Smooth muscle cell (in vitro differentiated cells): ENCODE measurements around the gene RNASE1. TPM values are rescaled to one million over a fixed set of nuclear protein-coding genes. Genes with fewer than 3 reads are reported as not detected.

Source experiments
- DNase-seq: peaks from one replicate; lab custom pipeline; 2025; ENCODE audit not compliant: unreplicated experiment; lab: John Stamatoyannopoulos, UW
- H2AFZ ChIP-seq: fragments of 200-600 bp; sonication (generic); 2 replicates; pipeline ENCODE4 v1.6.0; 2016; ENCODE audit warnings: antibody characterized with exemption, low read depth, mild to moderate bottlenecking
- H3F3A ChIP-seq: fragments of 200-600 bp; sonication (generic); 2 replicates; pipeline ENCODE4 v1.6.0; 2017; ENCODE audit warnings: antibody characterized with exemption, low read depth
- H3K27ac ChIP-seq: fragments of 200-600 bp; sonication (generic); 2 replicates; pipeline ENCODE4 v1.5.1; 2016; ENCODE audit warnings: low read depth, mild to moderate bottlenecking
- H3K27me3 ChIP-seq: fragments of 200-600 bp; sonication (generic); 2 replicates; pipeline ENCODE4 v1.6.1; 2016; ENCODE audit warnings: low read depth, mild to moderate bottlenecking
- H3K36me3 ChIP-seq: fragments of 200-600 bp; sonication (generic); 2 replicates; pipeline ENCODE4 v1.5.1; 2016; ENCODE audit warnings: low read depth
- H3K4me1 ChIP-seq: fragments of 200-600 bp; sonication (generic); 2 replicates; pipeline ENCODE4 v1.5.1; 2016; ENCODE audit warnings: low read depth
- H3K4me2 ChIP-seq: fragments of 200-600 bp; sonication (generic); 2 replicates; pipeline ENCODE4 v1.6.0; 2016; ENCODE audit warnings: mild to moderate bottlenecking
- H3K4me3 ChIP-seq: fragments of 200-600 bp; sonication (generic); 2 replicates; pipeline ENCODE4 v1.5.1; 2016; ENCODE audit warnings: mild to moderate bottlenecking
- H3K79me2 ChIP-seq: fragments of 200-600 bp; sonication (generic); 2 replicates; pipeline ENCODE4 v1.6.0; 2016; ENCODE audit warnings: low read depth, mild to moderate bottlenecking
- H3K9ac ChIP-seq: fragments of 200-600 bp; sonication (generic); 2 replicates; pipeline ENCODE4 v1.6.0; 2016; ENCODE audit warnings: low read depth
- H3K9me3 ChIP-seq: fragments of 200-600 bp; sonication (generic); replicated peaks from 2 replicates; pipeline ENCODE4 v1.5.1; 2016; ENCODE audit warnings: low read depth
- H4K20me1 ChIP-seq: fragments of 200-600 bp; sonication (generic); 2 replicates; pipeline ENCODE4 v1.6.0; 2016; ENCODE audit warnings: low read depth
- CTCF ChIP-seq: fragments of 200-600 bp; sonication (generic); IDR thresholded peaks from 2 replicates; pipeline ENCODE4 v1.5.1; 2017; ENCODE audit warnings: borderline replicate concordance, mild to moderate bottlenecking, antibody characterized with exemption; ENCODE audit not compliant: insufficient read depth, poor library complexity, severe bottlenecking
- WGBS: methylation state at CpG from one replicate; pipeline ENCODE4 v1.1.7; 2016; ENCODE audit warnings: low lambda C conversion rate; 5-methylcytosine and 5-hydroxymethylcytosine counted together
- polyA plus RNA-seq: library from polyadenylated mRNA; unstranded; fragments of >200 nt; fragmentation: Nextera tagmentation; extraction: Ambion mirVana; gene quantifications from 2 replicates; pipeline ENCODE4 v1.2.1, GENCODE V29; 2016
- total RNA-seq: library from RNA; depleted of rRNA; stranded (reverse); fragments of >200 nt; gene quantifications from 2 replicates; pipeline ENCODE4 v1.2.3, GENCODE V29; 2014

The RNASE1 gene
- total and polyA plus RNA-seq, 2 experiments from 2014 or later = 4.0 to 6.9 TPM

GRCh38 chr14:20807304-20808161, 4.9 kb upstream of the RNASE1 start:
- Histone ChIP-seq H3K4me2 (no peak overlapping the region), H3K79me2 (no peaks in the 10 kb centered on the region), H3K9ac (no peak overlapping the region), H3K27ac (no peak overlapping the region), H2AFZ (no peak overlapping the region), H3F3A (peaks cover 3% of the 10 kb centered on the region), H3K9me3 (no peaks in the 10 kb centered on the region), H4K20me1 (no peaks in the 10 kb centered on the region), H3K4me3 (no peak overlapping the region), H3K4me1 (no peaks in the 10 kb centered on the region), H3K27me3 (no peaks in the 10 kb centered on the region), H3K36me3 (no peaks in the 10 kb centered on the region)
- no peak for DNase-seq
- 50% methylated on average over 6 of the region's 6 CpGs for WGBS
- no peak for TF ChIP-seq CTCF

- no peaks in the 10 kb centered on the region for H4K20me1 ChIP-seq
- no peaks in the 10 kb centered on the region for H3K9me3 ChIP-seq
- H3F3A ChIP-seq = peaks cover 8% of the 10 kb centered on the region
- no peak for DNase-seq
- no peaks in the 10 kb centered on the region for H3K79me2 ChIP-seq
- no peaks in the 10 kb centered on the region for H3K4me1 ChIP-seq
- 96% methylated on average over 6 of the region's 6 CpGs for WGBS
- no peak overlapping the region for H2AFZ ChIP-seq
- H3K9ac ChIP-seq = no peak overlapping the region
- H3K4me2 ChIP-seq = no peak overlapping the region
- TF ChIP-seq CTCF = no peak
- no peak overlapping the region for H3K4me3 ChIP-seq
- no peaks in the 10 kb centered on the region for H3K27me3 ChIP-seq
- no peaks in the 10 kb centered on the region for H3K36me3 ChIP-seq
- H3K27ac ChIP-seq = no peak overlapping the region
These were observed 2.8 kb upstream of the RNASE1 start for GRCh38 chr14:20805485-20805884.

GRCh38 chr14:20803223-20803622, 579 bp upstream of the RNASE1 start:
- Histone ChIP-seq H3K9me3 (no peaks in the 10 kb centered on the region), H3K4me3 (no peak overlapping the region), H2AFZ (no peak overlapping the region), H3K4me1 (peaks cover 13% of the 10 kb centered on the region), H3K4me2 (no peak overlapping the region), H3K9ac (no peak overlapping the region), H3K36me3 (no peaks in the 10 kb centered on the region), H3K27me3 (no peaks in the 10 kb centered on the region), H3F3A (peaks cover 8% of the 10 kb centered on the region), H3K79me2 (no peaks in the 10 kb centered on the region), H3K27ac (no peak overlapping the region), H4K20me1 (no peaks in the 10 kb centered on the region)
- no peak for DNase-seq
- 84% methylated on average over 7 of the region's 7 CpGs for WGBS
- no peak for TF ChIP-seq CTCF

- Histone ChIP-seq H3K27me3 (no peaks in the 10 kb centered on the region), H3K36me3 (no peaks in the 10 kb centered on the region), H4K20me1 (no peaks in the 10 kb centered on the region), H3K4me2 (no peak overlapping the region), H2AFZ (no peak overlapping the region), H3F3A (peaks cover 8% of the 10 kb centered on the region), H3K79me2 (no peaks in the 10 kb centered on the region), H3K4me3 (no peak overlapping the region), H3K4me1 (peaks cover 13% of the 10 kb centered on the region), H3K9ac (no peak overlapping the region), H3K9me3 (no peaks in the 10 kb centered on the region), H3K27ac (no peak overlapping the region)
- 94% methylated on average over 9 of the region's 9 CpGs for WGBS
- no peak for TF ChIP-seq CTCF
- no peak for DNase-seq
These were observed 918 bp downstream of the RNASE1 start for GRCh38 chr14:20801726-20802125.
